H1 (cell line): ENCODE results near the gene CLBA1. TPM values are rescaled to one million over a fixed set of nuclear protein-coding genes. Genes with fewer than 3 reads are reported as not detected.

Source experiments
- CTCF ChIA-PET: fragments of 300-600 bp; sonication (Branson Sonifier 250); formaldehyde crosslinking; loops from one replicate; lab custom pipeline; 2021; ENCODE audit not compliant: partially characterized antibody; lab: Charles Lee
- POLR2A ChIA-PET: fragments of 300-600 bp; sonication (Branson Sonifier 250); formaldehyde crosslinking; loops from one replicate; lab custom pipeline; 2021; ENCODE audit warnings: inconsistent platforms; ENCODE audit not compliant: partially characterized antibody; lab: Charles Lee
- DNase-seq, 2 experiments: peaks; one replicate each; pipeline versions ENCODE4 v3.0.0 to v3.0.0-alpha.2; 2010 to 2022; ENCODE audit warnings: low spot score in 2 of 2, low read depth in 1 of 2, mixed read lengths in 1 of 2
- FAIRE-seq: peaks from 2 replicates; lab custom pipeline; 2011; peaks lifted over from hg19 to GRCh38; lab: Jason Lieb, UNC
- H2AFZ ChIP-seq: 2 replicates; pipeline ENCODE4 v1.8.1; 2012; ENCODE audit warnings: low read length, inconsistent platforms
- H2AK5ac ChIP-seq: 2 replicates; pipeline ENCODE4 v1.6.1; 2013; ENCODE audit warnings: low read depth, low read length
- H2BK120ac ChIP-seq: replicated peaks from 2 replicates; pipeline ENCODE3; 2013; ENCODE audit warnings: low read depth, low read length, inconsistent platforms
- H2BK12ac ChIP-seq: 2 replicates; pipeline ENCODE4 v1.6.1; 2013; ENCODE audit warnings: low read depth, low read length
- H2BK15ac ChIP-seq: 2 replicates; pipeline ENCODE4 v1.6.1; 2013; ENCODE audit warnings: low read length
- H2BK20ac ChIP-seq: 2 replicates; pipeline ENCODE4 v1.6.1; 2013; ENCODE audit warnings: low read length
- H2BK5ac ChIP-seq: 2 replicates; pipeline ENCODE4 v1.6.1; 2013; ENCODE audit warnings: low read depth, low read length
- H3K14ac ChIP-seq: 2 replicates; pipeline ENCODE4 v1.6.1; 2013; ENCODE audit warnings: inconsistent platforms; ENCODE audit not compliant: insufficient read length
- H3K18ac ChIP-seq: 2 replicates; pipeline ENCODE4 v1.6.1; 2013; ENCODE audit warnings: low read length; ENCODE audit errors: extremely low read depth
- H3K23ac ChIP-seq: 2 replicates; pipeline ENCODE4 v1.6.1; 2013; ENCODE audit warnings: inconsistent platforms; ENCODE audit not compliant: insufficient read length
- H3K23me2 ChIP-seq: 2 replicates; pipeline ENCODE4 v1.6.1; 2013; ENCODE audit warnings: low read depth, low read length
- H3K27ac ChIP-seq: 2 replicates; pipeline ENCODE4 v1.6.1; 2011; ENCODE audit warnings: low read depth, low read length, inconsistent platforms
- H3K27me3 ChIP-seq, 4 experiments: replicated peaks in 1 of 4; 1 replicate in 1 of 4; 2 replicates in 3 of 4; pipeline versions ENCODE4 v1.6.1 to v1.8.1; 2011 to 2013; ENCODE audit warnings: low read length in 3 of 4, mild to moderate bottlenecking in 3 of 4, inconsistent platforms in 2 of 4, mixed read lengths in 2 of 4, moderate library complexity in 1 of 4; ENCODE audit not compliant: control insufficient read depth in 3 of 4, insufficient read depth in 3 of 4; ENCODE audit errors: extremely low read depth in 1 of 4
- H3K36me3 ChIP-seq, 4 experiments: 2 replicates each; pipeline versions ENCODE4 v1.6.1 to v1.8.1; 2011 to 2013; ENCODE audit warnings: mild to moderate bottlenecking in 4 of 4, low read length in 3 of 4, moderate library complexity in 2 of 4, control low read depth in 1 of 4, inconsistent platforms in 1 of 4; ENCODE audit not compliant: insufficient read depth in 4 of 4, control insufficient read depth in 2 of 4
- H3K4ac ChIP-seq: replicated peaks from 2 replicates; pipeline ENCODE3; 2013; ENCODE audit warnings: low read length, low read depth, mixed read lengths, inconsistent platforms; ENCODE audit not compliant: insufficient read length
- H3K4me1 ChIP-seq, 4 experiments: replicated peaks in 1 of 4; 1 replicate in 1 of 4; 2 replicates in 3 of 4; pipeline versions ENCODE4 v1.6.1 to v1.8.1; 2011 to 2013; ENCODE audit warnings: low read length in 3 of 4, inconsistent platforms in 2 of 4, mixed read lengths in 1 of 4; ENCODE audit not compliant: insufficient read depth in 4 of 4, control insufficient read depth in 3 of 4
- H3K4me2 ChIP-seq, 2 experiments: 2 replicates each; pipeline versions ENCODE4 v1.6.1 to v1.8.1; 2011 to 2013; ENCODE audit warnings: low read depth in 2 of 2, low read length in 2 of 2, control low read depth in 1 of 2, inconsistent platforms in 1 of 2, mild to moderate bottlenecking in 1 of 2; ENCODE audit not compliant: insufficient read depth in 1 of 2
- H3K4me3 ChIP-seq, 4 experiments: fragments of 200-600, 300-600 bp in 1 of 4; sonication (generic), shearing (Covaris generic), sonication (Bioruptor Twin) in 1 of 4; 2 replicates each; pipeline versions ENCODE4 v1.5.1 to v1.8.1; 2011 to 2016; ENCODE audit warnings: low read length in 4 of 4, low read depth in 3 of 4, control low read depth in 2 of 4, inconsistent platforms in 2 of 4, mild to moderate bottlenecking in 2 of 4, mixed read lengths in 1 of 4, moderate library complexity in 1 of 4; ENCODE audit not compliant: insufficient read depth in 2 of 4; ENCODE audit errors: extremely low read depth in 1 of 4
- H3K56ac ChIP-seq: replicated peaks from 2 replicates; pipeline ENCODE3; 2013; ENCODE audit warnings: low read depth, mild to moderate bottlenecking, mixed read lengths, low read length, inconsistent platforms; ENCODE audit not compliant: insufficient read length
- H3K79me1 ChIP-seq: 2 replicates; pipeline ENCODE4 v1.6.1; 2013; ENCODE audit warnings: low read depth, low read length, control low read depth
- H3K79me2 ChIP-seq, 2 experiments: 2 replicates each; pipeline versions ENCODE4 v1.6.1 to v1.8.1; 2012 to 2013; ENCODE audit warnings: low read length in 2 of 2, mild to moderate bottlenecking in 2 of 2, inconsistent platforms in 1 of 2; ENCODE audit not compliant: insufficient read depth in 2 of 2, control insufficient read depth in 1 of 2
- H3K9ac ChIP-seq, 4 experiments: replicated peaks in 1 of 4; 1 replicate in 1 of 4; 2 replicates in 3 of 4; pipeline versions ENCODE4 v1.6.1 to v1.8.1; 2011 to 2013; ENCODE audit warnings: low read depth in 3 of 4, low read length in 3 of 4, control low read depth in 2 of 4, mild to moderate bottlenecking in 2 of 4, moderate library complexity in 2 of 4, inconsistent platforms in 1 of 4; ENCODE audit errors: extremely low read depth in 1 of 4
- H3K9me3 ChIP-seq, 2 experiments: 2 replicates each; pipeline versions ENCODE4 v1.6.1 to v1.8.1; 2012 to 2013; ENCODE audit warnings: mild to moderate bottlenecking in 2 of 2, moderate library complexity in 2 of 2, control low read depth in 1 of 2, inconsistent platforms in 1 of 2, low read depth in 1 of 2, low read length in 1 of 2, mixed read lengths in 1 of 2; ENCODE audit not compliant: insufficient read depth in 2 of 2
- H4K20me1 ChIP-seq, 2 experiments: replicated peaks in 1 of 2; 2 replicates each; pipeline versions ENCODE3 to v1.8.1; 2011 to 2013; ENCODE audit warnings: inconsistent platforms in 2 of 2, low read length in 2 of 2, mild to moderate bottlenecking in 1 of 2; ENCODE audit not compliant: insufficient read depth in 2 of 2, control insufficient read depth in 1 of 2
- H4K5ac ChIP-seq: 2 replicates; pipeline ENCODE4 v1.6.1; 2013; ENCODE audit warnings: low read length, low read depth, mixed read lengths, inconsistent platforms; ENCODE audit not compliant: insufficient read length
- H4K8ac ChIP-seq: 2 replicates; pipeline ENCODE4 v1.8.0; 2013; ENCODE audit warnings: mild to moderate bottlenecking, moderate library complexity, low read length, inconsistent platforms; ENCODE audit not compliant: insufficient read depth; ENCODE audit errors: extremely low read depth
- H4K91ac ChIP-seq: replicated peaks from 2 replicates; pipeline ENCODE3; 2013; ENCODE audit warnings: low read length, mixed read lengths, inconsistent platforms; ENCODE audit not compliant: insufficient read length
- ASH2L ChIP-seq: fragments of 200-600, 300-600 bp; sonication (generic); IDR thresholded peaks from one replicate; pipeline ENCODE4 v1.7.1; 2017; ENCODE audit warnings: low read length
- CHD2 ChIP-seq: IDR thresholded peaks from 2 replicates; pipeline ENCODE4 v1.6.1; 2012; ENCODE audit warnings: low read length, improper control_type of control experiment
- CREB1 ChIP-seq: IDR thresholded peaks from 2 replicates; pipeline ENCODE4 v1.6.1; 2012; ENCODE audit warnings: inconsistent platforms
- EGR1 ChIP-seq: IDR thresholded peaks from 2 replicates; pipeline ENCODE4 v1.6.1; 2011; ENCODE audit warnings: low read depth, low read length, borderline replicate concordance
- JUND ChIP-seq: IDR thresholded peaks from 2 replicates; pipeline ENCODE4 v1.6.1; 2011; ENCODE audit warnings: mild to moderate bottlenecking, improper control_type of control experiment, low read length
- MAFK ChIP-seq: IDR thresholded peaks from 2 replicates; pipeline ENCODE4 v1.6.1; 2012; ENCODE audit warnings: low read depth, mild to moderate bottlenecking, improper control_type of control experiment, low read length
- RXRA ChIP-seq: IDR thresholded peaks from 2 replicates; pipeline ENCODE4 v1.6.1; 2011; ENCODE audit warnings: low read depth, mild to moderate bottlenecking, low read length, moderate library complexity; ENCODE audit not compliant: insufficient read depth
- TBP ChIP-seq: IDR thresholded peaks from 2 replicates; pipeline ENCODE4 v1.6.1; 2011; ENCODE audit warnings: low read depth, low read length, improper control_type of control experiment
- USF2 ChIP-seq: IDR thresholded peaks from 2 replicates; pipeline ENCODE4 v1.6.1; 2011; ENCODE audit warnings: low read length, improper control_type of control experiment
- WGBS, 2 experiments: shearing (Covaris generic) in 1 of 2; methylation state at CpG; one replicate each; pipeline versions ENCODE4 v1.1.6 to v1.1.7; 2013 to 2015; ENCODE audit warnings: low lambda C conversion rate in 2 of 2, mixed read lengths in 2 of 2, inconsistent platforms in 1 of 2, low coverage in 1 of 2, missing lambda C conversion rate in 1 of 2; ENCODE audit not compliant: insufficient replicate concordance in 2 of 2, insufficient coverage in 1 of 2, insufficient read length in 1 of 2; ENCODE audit errors: extremely low coverage in 1 of 2, missing lambda C conversion rate in 1 of 2; 5-methylcytosine and 5-hydroxymethylcytosine counted together
- polyA plus RNA-seq, 7 experiments: library from polyadenylated mRNA; depleted of rRNA in 3 of 7; stranded (reverse) in 5 of 7; unstranded in 2 of 7; fragments of >200 nt in 5 of 7; fragments of 200-250 nt in 2 of 7; gene quantifications; 1 replicate in 5 of 7; 2 replicates in 1 of 7; 4 replicates in 1 of 7; pipeline versions ENCODE4 v1.2.1 to v1.2.3, GENCODE V29; 2011 to 2013; ENCODE audit warnings: missing spikeins in 2 of 7, mixed read lengths in 2 of 7
- total RNA-seq: library from RNA; stranded (reverse); fragmentation: NEBNext Ultra II Directional; extraction: Animal tissue kit (Norgen Biotek cat#: 25700); gene quantifications from 2 replicates; pipeline ENCODE4 v1.2.1, GENCODE V29; 2021

Gene CLBA1
- total and polyA plus RNA-seq, 2 of the 8 experiments (the other 6 are each of a cell fraction or from before 2014, with no cell fraction given): 1.6 to 2.4 TPM

DNA sequence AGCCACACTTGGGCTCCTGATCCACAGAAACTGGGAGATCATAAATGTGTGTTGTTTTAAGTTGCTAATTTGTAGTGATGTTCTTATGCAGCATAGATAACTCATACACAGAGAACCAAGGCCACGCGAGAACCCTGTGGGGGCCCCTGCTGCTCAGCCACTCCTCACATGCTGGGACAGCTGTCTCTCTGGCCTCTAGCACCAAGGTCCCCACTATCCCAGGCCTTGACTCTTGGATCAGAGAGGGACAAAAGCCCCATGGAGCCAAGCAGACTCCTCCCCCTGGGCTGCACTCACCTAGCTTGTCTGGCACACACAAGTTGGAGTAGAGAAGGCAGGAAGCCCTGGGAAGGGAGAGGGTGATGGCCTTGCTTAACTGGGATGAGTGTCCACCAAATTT, 49.6 kb upstream of the CLBA1 start:
- no peak overlapping the region for H4K91ac ChIP-seq
- H3K4ac ChIP-seq: no peak overlapping the region
- H2AK5ac ChIP-seq: no peak overlapping the region
- TF ChIP-seq RXRA (no peak), TBP (no peak), JUND (no peak), CREB1 (no peak), EGR1 (no peak), USF2 (no peak), MAFK (no peak), CHD2 (no peak), ASH2L (no peak)
- no peak for FAIRE-seq
- H3K79me2 ChIP-seq: no peaks in the 10 kb centered on the region
- H3K9ac ChIP-seq: no peak overlapping the region
- H2AFZ ChIP-seq: no peak overlapping the region
- H3K14ac ChIP-seq: no peak overlapping the region
- H3K23ac ChIP-seq: no peak overlapping the region
- H3K36me3 ChIP-seq: peaks cover 0 to 4% (median 0%) of the 10 kb centered on the region in 4 experiments; a peak in 1 of 8 replicates
- ChIA-PET CTCF (interaction anchor here (0.6 to 4.5 kb wide), 4 partner anchors 10 to 109 kb away, joined by 3 to 21 read pairs (median 4); no protein-coding TSS in a partner anchor), POLR2A (no interaction called here)
- H2BK20ac ChIP-seq: no peak overlapping the region
- H2BK12ac ChIP-seq: no peak overlapping the region
- H3K23me2 ChIP-seq: peaks cover 12% of the 10 kb centered on the region; the same call in 1 of the 2 replicates
- 36% methylated on average over 2 of the region's 2 CpGs; no CpG with 5 or more reads in 1 of the 2 experiments for WGBS, 2 experiments
- no peak overlapping the region for H2BK15ac ChIP-seq
- no peak for DNase-seq
- H3K18ac ChIP-seq: no peak overlapping the region
- H3K56ac ChIP-seq: no peak overlapping the region
- H2BK120ac ChIP-seq: no peak overlapping the region
- H3K79me1 ChIP-seq: no peaks in the 10 kb centered on the region
- H3K9me3 ChIP-seq: no peaks in the 10 kb centered on the region
- no peak overlapping the region for H3K4me2 ChIP-seq
- no peak overlapping the region for H2BK5ac ChIP-seq
- H3K27me3 ChIP-seq: peaks cover 26 to 81% (median 52%) of the 10 kb centered on the region in 4 experiments
- no peaks in the 10 kb centered on the region for H4K20me1 ChIP-seq
- H3K27ac ChIP-seq: no peak overlapping the region
- H3K4me3 ChIP-seq: no peak overlapping the region
- no peak overlapping the region for H4K8ac ChIP-seq
- H4K5ac ChIP-seq: no peak overlapping the region
- peaks cover 0 to 12% (median 8%) of the 10 kb centered on the region in 4 experiments; a peak in 5 of 7 replicates for H3K4me1 ChIP-seq
